ENCODE results near the gene AJM1. TPM values are rescaled to one million over a fixed set of nuclear protein-coding genes. Genes with fewer than 3 reads are reported as not detected.

Gene AJM1
- total RNA-seq, 2 donors from 2014 or later, result 1.4 to 3.5 TPM

DNA sequence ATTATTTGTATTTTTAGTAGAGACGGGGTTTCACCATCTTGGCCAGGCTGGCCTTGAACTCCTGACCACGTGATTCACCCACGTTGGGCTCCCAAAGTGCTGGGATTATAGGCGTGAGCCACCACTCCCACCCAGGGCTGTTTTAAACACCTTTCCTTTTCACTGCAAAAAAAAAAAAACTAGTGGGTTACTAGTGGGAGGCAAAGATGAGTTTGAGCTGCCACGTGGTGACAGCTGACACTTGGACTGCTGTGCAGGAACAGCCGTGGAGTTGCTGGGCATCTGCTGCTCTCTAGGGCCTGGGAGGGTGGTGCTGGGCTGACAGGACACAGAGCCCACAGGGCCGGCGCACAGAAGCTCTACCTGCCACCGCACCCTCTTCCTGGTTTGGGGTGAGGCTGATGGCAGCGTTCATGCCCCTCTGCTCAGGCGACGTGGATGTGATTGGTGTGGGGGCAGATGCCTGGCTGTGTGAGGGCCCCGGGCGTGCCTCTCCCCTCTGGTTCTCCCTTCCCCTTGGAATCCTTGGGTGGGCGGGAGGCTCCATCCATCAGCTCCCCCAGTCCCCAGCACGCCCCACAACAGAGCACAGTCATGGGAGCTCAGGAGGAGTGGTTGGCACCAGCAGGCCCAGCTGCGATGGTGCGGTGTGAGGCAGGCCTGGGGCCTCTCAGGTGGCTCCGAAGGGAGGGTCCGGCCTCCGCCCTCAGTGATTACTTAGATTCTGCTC, 17.6 kb upstream of the AJM1 start:
- Histone ChIP-seq H3K36me3 (ENCODE audit: control insufficient read depth, insufficient read depth, low read length) (peaks cover 55% of the 10 kb centered on the region), H3K4me3 (ENCODE audit: low read length) (no peak overlapping the region), H3K9me3 (ENCODE audit: control insufficient read depth, low read length) (no peaks in the 10 kb centered on the region), H3K27me3 (ENCODE audit: control insufficient read depth, insufficient read depth, low read length, poor library complexity, severe bottlenecking) (no peaks in the 10 kb centered on the region), H3K27ac (ENCODE audit: low read depth, low read length) (no peak overlapping the region), H3K4me1 (ENCODE audit: control insufficient read depth, insufficient read depth, low read length) (peaks cover 3% of the 10 kb centered on the region), H3K9ac (ENCODE audit: extremely low read depth, low read length, poor library complexity, severe bottlenecking) (no peak overlapping the region)
- Mint-ChIP-seq H3K27ac (no peak overlapping the region), H3K27me3 (ENCODE audit: insufficient read depth) (peaks cover 3% of the 10 kb centered on the region), H3K4me3 (no peak overlapping the region), H3K9me3 (no peaks in the 10 kb centered on the region), H3K4me1 (peaks cover 10% of the 10 kb centered on the region), H3K36me3 (ENCODE audit: low read depth) (peaks cover 36% of the 10 kb centered on the region)
- WGBS, 2 experiments (ENCODE audit: insufficient coverage in 1 of 2, insufficient read length in 1 of 2), result 94 to 95% methylated on average over 14 to 21 of the region's 21 CpGs
- no peak for DNase-seq
- TF ChIP-seq CTCF (conservative IDR thresholded peaks at IDR 0.05), result no peak

DNA sequence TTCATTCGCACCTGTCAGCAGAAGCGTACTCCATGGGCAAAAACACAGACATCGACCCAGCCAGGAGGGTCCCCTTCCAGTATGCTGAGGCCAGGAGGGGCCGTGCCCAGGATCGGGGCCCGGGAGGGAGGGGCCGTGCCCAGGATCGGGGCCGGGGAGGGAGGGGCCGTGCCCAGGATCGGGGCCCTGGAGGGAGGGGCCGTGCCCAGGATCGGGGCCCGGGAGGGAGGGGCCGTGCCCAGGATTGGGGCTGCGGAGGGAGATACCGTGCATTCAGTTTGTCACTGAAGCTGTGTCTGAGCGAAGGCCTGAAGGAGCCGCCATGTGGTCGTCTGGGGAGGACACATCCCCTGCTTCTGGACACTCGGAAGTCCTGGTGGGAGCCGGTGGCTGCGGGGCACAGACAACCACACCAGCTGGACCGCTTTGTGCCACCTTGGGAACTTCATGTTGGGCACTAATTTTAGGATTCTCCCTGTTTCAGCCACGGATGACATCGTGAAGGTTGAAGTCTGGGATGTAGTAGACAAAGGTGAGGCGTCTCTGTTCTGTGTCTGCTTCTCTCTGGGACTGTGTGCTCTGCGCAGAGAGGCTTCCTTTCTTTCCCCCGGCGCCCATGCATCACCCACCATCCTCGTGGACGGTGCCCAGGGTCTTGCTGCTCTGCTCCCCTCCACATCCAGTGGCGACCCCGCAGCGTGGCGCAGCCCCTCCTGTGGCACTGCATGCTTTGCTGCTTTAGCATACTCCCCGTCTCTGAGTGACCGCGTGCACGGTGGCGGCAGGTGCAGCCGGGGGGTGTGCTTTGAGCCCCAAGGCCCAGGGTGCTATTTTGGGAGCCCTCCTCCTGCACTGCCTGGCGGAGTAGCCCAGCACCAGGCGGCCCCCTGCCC, 16.7 kb upstream of the AJM1 start:
- H3K36me3 ChIP-seq (ENCODE audit: control insufficient read depth, insufficient read depth, low read length), result peaks cover 62% of the 10 kb centered on the region
- Mint-ChIP-seq H3K9me3 (no peaks in the 10 kb centered on the region), H3K4me3 (no peak overlapping the region), H3K36me3 (ENCODE audit: low read depth) (peaks cover 38% of the 10 kb centered on the region), H3K27ac (no peak overlapping the region), H3K27me3 (ENCODE audit: insufficient read depth) (peaks cover 3% of the 10 kb centered on the region), H3K4me1 (peaks cover 9% of the 10 kb centered on the region)
- no peak overlapping the region for H3K4me3 ChIP-seq (ENCODE audit: low read length)
- peak; percentile 31 for TF ChIP-seq CTCF (conservative IDR thresholded peaks at IDR 0.05)
- WGBS, 2 experiments (ENCODE audit: insufficient coverage in 1 of 2, insufficient read length in 1 of 2), result 94 to 95% methylated on average over 30 to 44 of the region's 44 CpGs
- H3K4me1 ChIP-seq (ENCODE audit: control insufficient read depth, insufficient read depth, low read length), result peaks cover 3% of the 10 kb centered on the region
- no peak for DNase-seq
- H3K27ac ChIP-seq (ENCODE audit: low read depth, low read length), result no peak overlapping the region
- H3K9me3 ChIP-seq (ENCODE audit: control insufficient read depth, low read length), result no peaks in the 10 kb centered on the region
- H3K9ac ChIP-seq (ENCODE audit: extremely low read depth, low read length, poor library complexity, severe bottlenecking), result no peak overlapping the region
- no peaks in the 10 kb centered on the region for H3K27me3 ChIP-seq (ENCODE audit: control insufficient read depth, insufficient read depth, low read length, poor library complexity, severe bottlenecking)

- no peaks in the 10 kb centered on the region for H3K9me3 ChIP-seq (ENCODE audit: control insufficient read depth, low read length)
- no peak overlapping the region for H3K4me3 Mint-ChIP-seq
- no peak for TF ChIP-seq CTCF (conservative IDR thresholded peaks at IDR 0.05)
- peaks cover 44% of the 10 kb centered on the region for H3K36me3 Mint-ChIP-seq (ENCODE audit: low read depth)
- H3K9me3 Mint-ChIP-seq, result no peaks in the 10 kb centered on the region
- H3K27me3 ChIP-seq (ENCODE audit: control insufficient read depth, insufficient read depth, low read length, poor library complexity, severe bottlenecking), result no peaks in the 10 kb centered on the region
- WGBS, 2 experiments (ENCODE audit: insufficient coverage in 1 of 2, insufficient read length in 1 of 2), result 97 to 98% methylated on average over 5 to 17 of the region's 17 CpGs
- H3K36me3 ChIP-seq (ENCODE audit: control insufficient read depth, insufficient read depth, low read length), result peaks cover 68% of the 10 kb centered on the region
- H3K27ac Mint-ChIP-seq, result no peak overlapping the region
- H3K27me3 Mint-ChIP-seq (ENCODE audit: insufficient read depth), result no peaks in the 10 kb centered on the region
- no peak overlapping the region for H3K27ac ChIP-seq (ENCODE audit: low read depth, low read length)
- H3K4me1 Mint-ChIP-seq, result peaks cover 3% of the 10 kb centered on the region
- no peak overlapping the region for H3K9ac ChIP-seq (ENCODE audit: extremely low read depth, low read length, poor library complexity, severe bottlenecking)
- no peak for DNase-seq
- no peaks in the 10 kb centered on the region for H3K4me1 ChIP-seq (ENCODE audit: control insufficient read depth, insufficient read depth, low read length)
- no peak overlapping the region for H3K4me3 ChIP-seq (ENCODE audit: low read length)
Measured at GRCh38 chr9:136826188-136826541, 16.1 kb upstream of the AJM1 start.
